GM12878 (cell line): ENCODE results near the gene NCBP2. TPM values are rescaled to one million over a fixed set of nuclear protein-coding genes. Genes with fewer than 3 reads are reported as not detected.

Experiments
- ATAC-seq: fragments of 200-7000 bp; cut with Tn5 transposase; 3 replicates; pipeline ENCODE4 v1.9.1; 2020; ENCODE audit warnings: mild to moderate bottlenecking, moderate library complexity
- BruUV-seq: library from RNA; stranded (reverse); fragments of 400-500 nt; replicated peaks from 2 replicates; lab custom pipeline; 2021; lab: Mats Ljungman, UMichigan
- CTCF ChIA-PET: fragments of 300-600 bp; sonication (Branson Sonifier 250); formaldehyde crosslinking; extraction: SDS; loops from one replicate; lab custom pipeline; 2021; ENCODE audit warnings: inconsistent platforms; lab: Yijun Ruan, JAX
- POLR2A ChIA-PET: fragments of 350-600 bp; formaldehyde crosslinking; extraction: SDS; loops from one replicate; lab custom pipeline; 2021; ENCODE audit warnings: inconsistent platforms; lab: Charles Lee
- RAD21 ChIA-PET: fragments of 300-600 bp; sonication (Branson Sonifier 250); formaldehyde crosslinking; loops from one replicate; lab custom pipeline; 2023; ENCODE audit warnings: antibody characterized with exemption; ENCODE audit not compliant: unreplicated experiment; lab: Charles Lee
- SMC1A ChIA-PET: fragments of 300-600 bp; sonication (Branson Sonifier 250); formaldehyde crosslinking; loops from one replicate; lab custom pipeline; 2023; ENCODE audit not compliant: unreplicated experiment, uncharacterized antibody; lab: Charles Lee
- DNase-seq: peaks from one replicate; pipeline ENCODE4 v3.0.0-alpha.2; 2011; ENCODE audit warnings: low read depth, low spot score
- FAIRE-seq: peaks from 3 replicates; lab custom pipeline; 2011; peaks lifted over from hg19 to GRCh38; lab: Jason Lieb, UNC
- H2AFZ ChIP-seq: 2 replicates; pipeline ENCODE4 v1.6.0; 2011; ENCODE audit warnings: low read depth, low read length, control low read depth; ENCODE audit not compliant: control insufficient read depth
- H3K27ac ChIP-seq: 2 replicates; pipeline ENCODE4 v1.5.1; 2011; ENCODE audit warnings: control low read depth; ENCODE audit not compliant: control insufficient read depth, insufficient read depth
- H3K27me3 ChIP-seq, 2 experiments: replicated peaks in 1 of 2; 2 replicates each; pipeline versions ENCODE4 v1.6.0 to v1.6.1; 2011; ENCODE audit warnings: low read length in 1 of 2; ENCODE audit not compliant: control insufficient read depth in 2 of 2, insufficient read depth in 2 of 2
- H3K36me3 ChIP-seq, 2 experiments: 2 replicates each; pipeline ENCODE4 v1.5.1; 2011; ENCODE audit warnings: low read length in 1 of 2; ENCODE audit not compliant: control insufficient read depth in 2 of 2, insufficient read depth in 2 of 2
- H3K4me1 ChIP-seq: 2 replicates; pipeline ENCODE4 v1.6.1; 2011; ENCODE audit warnings: mild to moderate bottlenecking, low read length, moderate library complexity, mixed read lengths; ENCODE audit not compliant: control insufficient read depth, insufficient read depth
- H3K4me2 ChIP-seq: 2 replicates; pipeline ENCODE4 v1.6.0; 2011; ENCODE audit warnings: control low read depth; ENCODE audit not compliant: control insufficient read depth, insufficient read depth
- H3K4me3 ChIP-seq: fragments of 200-600 bp; sonication (generic); 2 replicates; pipeline ENCODE4 v1.5.1; 2016
- H3K79me2 ChIP-seq: 2 replicates; pipeline ENCODE4 v1.6.0; 2011; ENCODE audit warnings: low read length; ENCODE audit not compliant: control insufficient read depth, insufficient read depth
- H3K9ac ChIP-seq: 2 replicates; pipeline ENCODE4 v1.8.0; 2011; ENCODE audit warnings: low read length, control low read depth, mixed read lengths; ENCODE audit not compliant: control insufficient read depth, insufficient read depth
- H3K9me3 ChIP-seq: replicated peaks from 3 replicates; pipeline ENCODE4 v1.5.1; 2011; ENCODE audit warnings: mild to moderate bottlenecking, low read length; ENCODE audit not compliant: control insufficient read depth, insufficient read depth
- H4K20me1 ChIP-seq: 2 replicates; pipeline ENCODE4 v1.6.0; 2011; ENCODE audit not compliant: control insufficient read depth, insufficient read depth
- BRCA1 ChIP-seq: IDR thresholded peaks from 2 replicates; pipeline ENCODE4 v1.6.1; 2011; ENCODE audit warnings: low read depth, low read length, improper control_type of control experiment
- CHD1 ChIP-seq: IDR thresholded peaks from 2 replicates; pipeline ENCODE4 v1.6.1; 2012; ENCODE audit warnings: low read depth, low read length, improper control_type of control experiment
- EGR1 ChIP-seq, 2 experiments: IDR thresholded peaks; 1 replicate in 1 of 2; 2 replicates in 1 of 2; pipeline ENCODE4 v1.6.1; 2011 to 2012; ENCODE audit warnings: low read depth in 2 of 2, low read length in 2 of 2, borderline replicate concordance in 1 of 2, mild to moderate bottlenecking in 1 of 2, moderate library complexity in 1 of 2
- EP300 ChIP-seq, 2 experiments: fragments of 150-350 bp in 1 of 2; IDR thresholded peaks; 2 replicates each; pipeline ENCODE4 v1.6.1; 2011 to 2012; ENCODE audit warnings: low read depth in 2 of 2, low read length in 2 of 2, borderline replicate concordance in 1 of 2, improper control_type of control experiment in 1 of 2, inconsistent platforms in 1 of 2; ENCODE audit not compliant: control insufficient read depth in 1 of 2
- GABPA ChIP-seq: IDR thresholded peaks from 2 replicates; pipeline ENCODE4 v1.6.1; 2014; ENCODE audit warnings: antibody characterized with exemption, low read depth, mild to moderate bottlenecking, inconsistent platforms
- MXI1 ChIP-seq: fragments of 150-350 bp; IDR thresholded peaks from 2 replicates; pipeline ENCODE4 v1.6.1; 2011; ENCODE audit warnings: low read depth, mild to moderate bottlenecking, inconsistent platforms, low read length, improper control_type of control experiment
- MYB ChIP-seq: fragments of 150-350 bp; IDR thresholded peaks from 2 replicates; pipeline ENCODE4 v1.6.1; 2014; ENCODE audit warnings: mild to moderate bottlenecking, low read depth, low read length, borderline replicate concordance
- NR2F1 ChIP-seq: fragments of 450-650 bp; conservative IDR thresholded peaks from 2 replicates; pipeline ENCODE4 v1.6.1; 2017; ENCODE audit warnings: mild to moderate bottlenecking
- POU2F2 ChIP-seq: IDR thresholded peaks from 3 replicates; pipeline ENCODE4 v1.6.1; 2011; ENCODE audit warnings: low read depth, mild to moderate bottlenecking, low read length, borderline replicate concordance
- RAD21 ChIP-seq: IDR thresholded peaks from 2 replicates; pipeline ENCODE4 v1.6.1; 2011; ENCODE audit warnings: mild to moderate bottlenecking, low read depth, low read length, moderate library complexity; ENCODE audit not compliant: insufficient read depth
- RB1 ChIP-seq: fragments of 450-650 bp; formaldehyde crosslinking; IDR thresholded peaks from 2 replicates; pipeline ENCODE4 v1.6.1; 2017; ENCODE audit warnings: mild to moderate bottlenecking, borderline replicate concordance
- SIN3A ChIP-seq: IDR thresholded peaks from 2 replicates; pipeline ENCODE4 v1.6.1; 2012; ENCODE audit warnings: low read depth, low read length, improper control_type of control experiment
- SREBF2 ChIP-seq: IDR thresholded peaks from 2 replicates; pipeline ENCODE4 v1.6.1; 2012; ENCODE audit warnings: mild to moderate bottlenecking, low read length
- WRNIP1 ChIP-seq: IDR thresholded peaks from 2 replicates; pipeline ENCODE4 v1.6.1; 2011; ENCODE audit warnings: low read depth, low read length, improper control_type of control experiment, borderline replicate concordance
- WGBS: methylation state at CpG from one replicate; pipeline ENCODE4 v1.1.6; 2016; ENCODE audit warnings: low lambda C conversion rate; ENCODE audit not compliant: insufficient replicate concordance, insufficient coverage; ENCODE audit errors: missing lambda C conversion rate; 5-methylcytosine and 5-hydroxymethylcytosine counted together
- in situ Hi-C: fragments of 300-500 bp; cut with MboI; formaldehyde crosslinking; loops from 9 replicates; pipeline ENCODE4 v1.14.3; 2018; ENCODE audit warnings: mixed read lengths
- intact Hi-C: fragments of 100-400 bp; cut with micrococcal nuclease; formaldehyde crosslinking; loops from one replicate; pipeline ENCODE4 v1.14.2; 2022; ENCODE audit not compliant: unreplicated experiment
- polyA plus RNA-seq, 11 experiments: library from polyadenylated mRNA; depleted of rRNA in 4 of 11; unstranded in 6 of 11; stranded (reverse) in 5 of 11; fragments of >200 nt; fragmentation: Nextera tagmentation in 4 of 11; fragmentation: Illumina TruSeq in 1 of 11; extraction: Ambion mirVana in 4 of 11; extraction: Trizol in 1 of 11; gene quantifications; 1 replicate in 1 of 11; 2 replicates in 10 of 11; pipeline versions ENCODE4 v1.2.1 to v1.2.3, GENCODE V29; 2011 to 2016; ENCODE audit warnings: inconsistent platforms in 2 of 11, missing spikeins in 2 of 11, low read depth in 1 of 11
- total RNA-seq, 4 experiments: library from RNA; depleted of rRNA in 3 of 4; stranded (reverse); fragments of >200 nt in 3 of 4; fragmentation: Illumina TruSeq in 1 of 4; extraction: Trizol in 1 of 4; gene quantifications; 2 replicates each; pipeline versions ENCODE4 v1.2.1 to v1.2.3, GENCODE V29; 2013 to 2021

NCBP2 gene
- total and polyA plus RNA-seq, 10 of the 15 experiments (the other 5 are each of a cell fraction or from before 2014, with no cell fraction given) = 59.6 to 136 (median 96.4) TPM

DNA sequence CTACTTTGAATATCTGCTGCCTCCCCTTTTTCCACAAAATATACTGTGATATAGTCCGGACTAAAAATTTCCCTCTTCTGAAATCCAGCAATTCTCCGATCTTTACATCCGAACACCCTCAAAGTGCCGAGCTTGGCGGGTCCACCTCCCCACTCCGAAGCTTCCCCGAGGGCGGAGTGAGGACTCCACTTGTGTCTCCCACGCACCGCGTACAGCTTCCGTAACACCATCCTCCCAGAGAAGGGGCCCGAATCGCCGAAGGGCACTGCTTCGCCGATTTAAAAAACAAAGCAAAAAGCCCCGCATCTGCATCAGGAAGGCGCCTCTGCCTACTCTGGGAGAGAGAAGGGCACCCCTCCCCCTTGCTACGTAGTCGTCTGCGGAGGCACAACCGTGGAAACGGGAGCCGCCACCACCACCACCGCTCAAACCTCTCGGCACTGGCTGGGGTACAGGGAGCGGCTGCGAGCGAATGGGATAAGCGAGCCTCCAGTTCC, 551 bp downstream of the NCBP2 start:
- TSS peak; percentile 82 for BruUV-seq
- no peaks in the 10 kb centered on the region for H3K9me3 ChIP-seq
- peak overlapping the region; percentile 97 for H3K27ac ChIP-seq
- FAIRE-seq = no peak
- peak overlapping the region; percentile 88 for H3K4me3 ChIP-seq
- ATAC-seq = peak; percentile 52
- no peak for TF ChIP-seq NR2F1
- TF ChIP-seq RB1 = 0 out of 2 replicates have a peak, but pooled peaks have one; percentile 59
- TF ChIP-seq WRNIP1 = 0 out of 2 replicates have a peak, but pooled peaks have one; percentile 15
- no peak for TF ChIP-seq BRCA1
- 0 out of 2 replicates have a peak, but pooled peaks have one; percentile 1 for TF ChIP-seq RAD21
- peak in 1 of 2 experiments; percentile 68; a peak in 1 of 3 replicates for TF ChIP-seq EGR1 (IDR thresholded peaks at IDR 0.05; ENCODE audit: borderline replicate concordance in 1 of 2, low read depth in 2 of 2, low read length in 2 of 2)
- TF ChIP-seq POU2F2 = no peak
- no peak for TF ChIP-seq SIN3A
- peak in 1 of 2 experiments; percentile 18; a peak in 1 of 4 replicates for TF ChIP-seq EP300 (IDR thresholded peaks at IDR 0.05; ENCODE audit: borderline replicate concordance in 1 of 2, control insufficient read depth in 1 of 2, low read depth in 2 of 2, low read length in 2 of 2)
- TF ChIP-seq MXI1 = peak; percentile 72
- no peak for TF ChIP-seq SREBF2
- peak; percentile 81; the same call in 1 of the 2 replicates for TF ChIP-seq CHD1
- no peak for TF ChIP-seq GABPA
- no peak for TF ChIP-seq MYB
- peaks cover 64% of the 10 kb centered on the region for H3K79me2 ChIP-seq
- peak overlapping the region; percentile 91 for H3K9ac ChIP-seq
- POLR2A ChIA-PET = interaction anchor here (0.6 to 4.7 kb wide), 8 partner anchors 10 to 301 kb away, joined by 3 to 40 read pairs (median 6); partner anchors contain the start of genes MELTF, PAK2 and SENP5
- DNase-seq = no peak
- peak overlapping the region; percentile 77 for H2AFZ ChIP-seq
- no peaks in the 10 kb centered on the region for H4K20me1 ChIP-seq
- H3K36me3 ChIP-seq = peaks cover 3 to 19% of the 10 kb centered on the region in 2 experiments; a peak in 3 of 4 replicates
- WGBS = 1% methylated on average over 31 of the region's 31 CpGs
- in situ Hi-C loops (no loop called here), intact Hi-C loops (loop anchor here (1.0 to 10.0 kb wide), 5 partner anchors 27 to 299 kb away; partner anchors contain the start of genes CEP19, PIGX, PIGZ and SENP5)
- RAD21 ChIA-PET = interaction anchor here (0.6 to 4.4 kb wide), 15 partner anchors 11 to 1542 kb away, joined by 3 to 46 read pairs (median 5); partner anchors contain the start of genes PIGZ and SENP5
- SMC1A ChIA-PET = interaction anchor here (1.2 to 5.5 kb wide), 9 partner anchors 11 to 305 kb away, joined by 3 to 38 read pairs (median 4); partner anchors contain the start of gene SENP5
- H3K27me3 ChIP-seq = no peaks in the 10 kb centered on the region
- peaks cover 11% of the 10 kb centered on the region for H3K4me1 ChIP-seq
- CTCF ChIA-PET = interaction anchor here (0.6 to 5.1 kb wide), 16 partner anchors 11 to 689 kb away, joined by 3 to 39 read pairs (median 4); partner anchors contain the start of gene SENP5
- peak overlapping the region; percentile 73; the same call in 1 of the 2 replicates for H3K4me2 ChIP-seq
